Measurements from ENCODE around the gene SLC8A3. TPM values are rescaled to one million over a fixed set of nuclear protein-coding genes. Genes with fewer than 3 reads are reported as not detected.

SLC8A3 gene
- total RNA-seq, 6 experiments from 2014 or later = not detected

DNA sequence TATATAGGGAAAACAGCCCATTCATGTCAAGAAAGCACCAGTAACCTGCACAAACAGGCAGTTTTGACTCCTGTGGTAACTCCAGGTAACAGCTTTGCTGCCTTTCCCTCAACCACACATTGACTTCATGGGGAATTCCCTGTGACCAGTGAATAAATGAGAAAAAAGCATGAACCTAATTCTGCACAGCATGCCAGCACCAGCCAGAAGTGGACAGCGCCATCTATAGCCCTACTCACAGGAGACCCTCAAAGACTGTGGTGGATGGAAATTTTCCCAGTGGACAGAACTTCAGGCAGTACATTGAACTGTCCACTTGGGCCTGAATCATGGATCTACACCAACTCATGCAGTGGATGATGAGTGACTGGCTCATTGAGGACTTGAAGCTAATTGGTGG is 152.1 kb downstream of the SLC8A3 start:
- TF ChIP-seq, protein P1, sequence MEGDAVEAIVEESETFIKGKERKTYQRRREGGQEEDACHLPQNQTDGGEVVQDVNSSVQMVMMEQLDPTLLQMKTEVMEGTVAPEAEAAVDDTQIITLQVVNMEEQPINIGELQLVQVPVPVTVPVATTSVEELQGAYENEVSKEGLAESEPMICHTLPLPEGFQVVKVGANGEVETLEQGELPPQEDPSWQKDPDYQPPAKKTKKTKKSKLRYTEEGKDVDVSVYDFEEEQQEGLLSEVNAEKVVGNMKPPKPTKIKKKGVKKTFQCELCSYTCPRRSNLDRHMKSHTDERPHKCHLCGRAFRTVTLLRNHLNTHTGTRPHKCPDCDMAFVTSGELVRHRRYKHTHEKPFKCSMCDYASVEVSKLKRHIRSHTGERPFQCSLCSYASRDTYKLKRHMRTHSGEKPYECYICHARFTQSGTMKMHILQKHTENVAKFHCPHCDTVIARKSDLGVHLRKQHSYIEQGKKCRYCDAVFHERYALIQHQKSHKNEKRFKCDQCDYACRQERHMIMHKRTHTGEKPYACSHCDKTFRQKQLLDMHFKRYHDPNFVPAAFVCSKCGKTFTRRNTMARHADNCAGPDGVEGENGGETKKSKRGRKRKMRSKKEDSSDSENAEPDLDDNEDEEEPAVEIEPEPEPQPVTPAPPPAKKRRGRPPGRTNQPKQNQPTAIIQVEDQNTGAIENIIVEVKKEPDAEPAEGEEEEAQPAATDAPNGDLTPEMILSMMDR (IDR thresholded peaks at IDR 0.05) = 0 out of 2 replicates have a peak, but pooled peaks have one; percentile 9
- no peaks in the 10 kb centered on the region for H3K36me3 Mint-ChIP-seq (ENCODE audit: low read depth)
- DNase-seq = no peak
- H3K9me3 Mint-ChIP-seq = peaks cover 8% of the 10 kb centered on the region; the same call in 1 of the 2 replicates
- peaks cover 6% of the 10 kb centered on the region; the same call in 1 of the 2 replicates for H3K27me3 Mint-ChIP-seq (ENCODE audit: insufficient read depth)
- no peaks in the 10 kb centered on the region for H3K4me1 Mint-ChIP-seq (ENCODE audit: low read depth)
- H3K27ac Mint-ChIP-seq = no peak overlapping the region
- no peak overlapping the region for H3K4me3 Mint-ChIP-seq

DNA sequence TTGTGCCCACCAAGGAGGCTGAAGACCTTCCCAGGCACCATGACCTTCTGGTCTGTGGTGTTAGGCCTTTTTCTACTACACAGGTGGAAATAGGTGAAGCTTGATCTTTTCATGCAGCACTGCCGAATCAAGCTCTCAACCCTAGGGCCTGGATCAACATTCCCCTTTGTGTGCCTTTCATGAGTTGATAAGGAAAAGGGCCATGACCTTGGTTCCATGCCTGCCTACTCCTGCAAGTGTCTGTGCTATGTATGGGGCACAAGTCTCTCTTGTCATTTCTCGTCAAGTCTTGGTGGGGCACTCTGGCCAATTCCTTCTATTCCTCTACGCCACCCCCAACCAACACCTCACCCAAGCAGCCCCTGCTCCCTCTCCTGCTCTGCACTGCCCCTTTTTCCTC is 154.5 kb downstream of the SLC8A3 start:
- DNase-seq = no peak
- Mint-ChIP-seq H3K4me3 (no peak overlapping the region), H3K27me3 (ENCODE audit: insufficient read depth) (peaks cover 6% of the 10 kb centered on the region; the same call in 1 of the 2 replicates), H3K27ac (no peak overlapping the region), H3K4me1 (ENCODE audit: low read depth) (no peaks in the 10 kb centered on the region), H3K9me3 (peaks cover 8% of the 10 kb centered on the region; the same call in 1 of the 2 replicates), H3K36me3 (ENCODE audit: low read depth) (no peaks in the 10 kb centered on the region)
- TF ChIP-seq, protein P1 (IDR thresholded peaks at IDR 0.05) = no peak

DNA sequence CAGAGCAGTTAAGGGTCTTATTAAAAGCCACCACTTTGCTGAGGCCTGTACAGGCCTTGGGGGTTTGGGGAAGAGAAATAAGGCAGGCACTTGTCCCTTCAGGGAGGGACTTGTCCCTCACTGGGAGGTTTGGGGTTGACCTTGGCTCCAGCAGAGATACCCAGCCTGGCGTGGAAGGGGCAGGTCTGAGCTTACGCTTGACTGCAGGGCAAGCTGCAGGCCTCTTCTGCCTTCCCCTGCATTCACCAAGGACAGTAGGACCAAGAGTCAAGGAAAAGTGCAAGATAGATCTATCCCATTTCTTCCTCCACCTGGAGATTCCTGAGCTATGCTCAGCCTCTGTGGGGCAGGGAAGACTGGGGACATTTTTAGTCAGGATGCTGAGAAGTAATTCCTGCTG is 155.2 kb downstream of the SLC8A3 start:
- no peaks in the 10 kb centered on the region for H3K4me1 Mint-ChIP-seq (ENCODE audit: low read depth)
- no peak overlapping the region for H3K4me3 Mint-ChIP-seq
- no peaks in the 10 kb centered on the region for H3K36me3 Mint-ChIP-seq (ENCODE audit: low read depth)
- TF ChIP-seq, protein P1 (IDR thresholded peaks at IDR 0.05) = no peak
- DNase-seq = no peak
- peaks cover 8% of the 10 kb centered on the region; the same call in 1 of the 2 replicates for H3K9me3 Mint-ChIP-seq
- peaks cover 4% of the 10 kb centered on the region; the same call in 1 of the 2 replicates for H3K27me3 Mint-ChIP-seq (ENCODE audit: insufficient read depth)
- H3K27ac Mint-ChIP-seq = no peak overlapping the region

DNA sequence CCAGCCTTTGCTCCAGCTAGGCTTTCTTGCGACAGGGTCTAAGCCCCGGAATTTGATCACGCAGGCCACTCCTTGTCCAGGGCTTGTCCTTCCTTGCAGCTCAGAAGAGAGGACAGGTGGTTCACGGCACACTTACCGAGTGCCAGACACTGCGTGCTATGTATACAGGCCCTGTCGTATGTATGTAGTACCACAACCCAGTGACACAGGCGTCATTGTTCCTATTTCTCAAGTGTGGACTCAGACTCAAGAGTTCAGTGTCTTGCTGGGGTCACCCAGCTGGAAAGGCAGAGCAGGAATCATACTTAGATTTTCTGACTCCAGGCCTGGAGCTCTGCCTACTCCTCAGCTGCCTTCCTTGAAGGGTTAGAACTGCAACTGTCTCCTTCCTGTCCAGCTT is 155.6 kb downstream of the SLC8A3 start:
- TF ChIP-seq, protein P1 (IDR thresholded peaks at IDR 0.05) = no peak
- no peaks in the 10 kb centered on the region for H3K36me3 Mint-ChIP-seq (ENCODE audit: low read depth)
- no peak for DNase-seq

DNA sequence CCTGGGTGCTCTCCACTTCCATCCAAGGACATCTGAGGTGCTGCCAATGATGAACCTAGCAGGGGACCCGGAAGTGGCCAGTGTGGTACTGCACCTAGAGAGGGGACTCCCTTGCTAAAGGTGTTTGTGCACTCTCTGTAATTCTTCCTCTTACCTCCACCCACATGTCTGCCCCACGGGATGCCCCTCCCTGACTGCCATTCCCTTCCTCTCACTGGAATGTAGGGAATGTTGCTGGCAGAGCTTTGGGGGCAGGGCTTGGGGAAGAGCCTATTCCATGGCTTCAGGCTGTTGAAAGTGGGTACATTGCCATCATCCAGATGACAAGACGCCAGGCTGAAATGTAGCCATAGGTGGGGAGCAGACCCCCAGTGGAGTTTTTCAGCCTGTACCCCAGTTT is 156.3 kb downstream of the SLC8A3 start:
- TF ChIP-seq, protein P1 (IDR thresholded peaks at IDR 0.05) = no peak
- Mint-ChIP-seq H3K27me3 (ENCODE audit: insufficient read depth) (0 out of 2 replicates have a peak, but pooled peaks cover 3% of the 10 kb centered on the region), H3K27ac (no peak overlapping the region), H3K4me1 (ENCODE audit: low read depth) (no peaks in the 10 kb centered on the region), H3K36me3 (ENCODE audit: low read depth) (no peaks in the 10 kb centered on the region), H3K4me3 (no peak overlapping the region), H3K9me3 (peaks cover 8% of the 10 kb centered on the region; the same call in 1 of the 2 replicates)
- DNase-seq = no peak

More for the DNA sequence above, 155.6 kb downstream of the SLC8A3 start:
- Mint-ChIP-seq H3K27ac (no peak overlapping the region), H3K27me3 (ENCODE audit: insufficient read depth) (0 out of 2 replicates have a peak, but pooled peaks cover 3% of the 10 kb centered on the region), H3K4me3 (no peak overlapping the region), H3K4me1 (ENCODE audit: low read depth) (no peaks in the 10 kb centered on the region), H3K9me3 (peaks cover 8% of the 10 kb centered on the region; the same call in 1 of the 2 replicates)
